Parathyroid adenoma (tissue), 2 donors: ENCODE measurements around the gene DPP4.

ENCODE experiments used
- H2AFZ ChIP-seq: fragments of 300-600 bp; sonication (generic); one replicate; pipeline ENCODE4 v1.7.0; 2017; ENCODE audit warnings: antibody characterized with exemption, mild to moderate bottlenecking
- H3K27ac ChIP-seq: fragments of 300-600 bp; sonication (generic); one replicate; pipeline ENCODE4 v1.7.0; 2017
- H3K27me3 ChIP-seq: fragments of 300-600 bp; sonication (generic); one replicate; pipeline ENCODE4 v1.7.0; 2017; ENCODE audit warnings: low read length; ENCODE audit not compliant: control insufficient read depth, insufficient read depth
- H3K36me3 ChIP-seq: fragments of 300-600 bp; sonication (generic); one replicate; pipeline ENCODE4 v1.7.0; 2017; ENCODE audit warnings: low read length; ENCODE audit not compliant: control insufficient read depth, insufficient read depth
- H3K4me1 ChIP-seq: fragments of 300-600 bp; sonication (generic); one replicate; pipeline ENCODE4 v1.7.0; 2017; ENCODE audit warnings: control low read depth
- H3K4me2 ChIP-seq: fragments of 300-600 bp; sonication (generic); one replicate; pipeline ENCODE4 v1.7.0; 2017; ENCODE audit warnings: low read length
- H3K4me3 ChIP-seq: fragments of 300-600 bp; sonication (generic); one replicate; pipeline ENCODE4 v1.7.0; 2017; ENCODE audit warnings: low read depth, low read length
- H3K79me2 ChIP-seq: fragments of 300-600 bp; sonication (generic); one replicate; pipeline ENCODE4 v1.7.0; 2017; ENCODE audit warnings: control low read depth
- H3K9ac ChIP-seq: fragments of 300-600 bp; sonication (generic); one replicate; pipeline ENCODE4 v1.7.0; 2017; ENCODE audit warnings: mild to moderate bottlenecking
- H3K9me3 ChIP-seq: fragments of 300-600 bp; sonication (generic); one replicate; pipeline ENCODE4 v1.7.0; 2017; ENCODE audit warnings: low read length; ENCODE audit not compliant: control insufficient read depth
- TF ChIP-seq, protein P1 (sequence below): fragments of 300-600 bp; sonication (generic); IDR thresholded peaks from one replicate; pipeline ENCODE4 v1.7.0; 2017; ENCODE audit warnings: antibody characterized with exemption, mild to moderate bottlenecking
- donor health status: primary hyperparathyroidism.

The DPP4 gene

GRCh38 chr2:161983866-161984265, 90.1 kb downstream of the DPP4 start:
- TF ChIP-seq, protein P1, sequence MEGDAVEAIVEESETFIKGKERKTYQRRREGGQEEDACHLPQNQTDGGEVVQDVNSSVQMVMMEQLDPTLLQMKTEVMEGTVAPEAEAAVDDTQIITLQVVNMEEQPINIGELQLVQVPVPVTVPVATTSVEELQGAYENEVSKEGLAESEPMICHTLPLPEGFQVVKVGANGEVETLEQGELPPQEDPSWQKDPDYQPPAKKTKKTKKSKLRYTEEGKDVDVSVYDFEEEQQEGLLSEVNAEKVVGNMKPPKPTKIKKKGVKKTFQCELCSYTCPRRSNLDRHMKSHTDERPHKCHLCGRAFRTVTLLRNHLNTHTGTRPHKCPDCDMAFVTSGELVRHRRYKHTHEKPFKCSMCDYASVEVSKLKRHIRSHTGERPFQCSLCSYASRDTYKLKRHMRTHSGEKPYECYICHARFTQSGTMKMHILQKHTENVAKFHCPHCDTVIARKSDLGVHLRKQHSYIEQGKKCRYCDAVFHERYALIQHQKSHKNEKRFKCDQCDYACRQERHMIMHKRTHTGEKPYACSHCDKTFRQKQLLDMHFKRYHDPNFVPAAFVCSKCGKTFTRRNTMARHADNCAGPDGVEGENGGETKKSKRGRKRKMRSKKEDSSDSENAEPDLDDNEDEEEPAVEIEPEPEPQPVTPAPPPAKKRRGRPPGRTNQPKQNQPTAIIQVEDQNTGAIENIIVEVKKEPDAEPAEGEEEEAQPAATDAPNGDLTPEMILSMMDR, result no peak
- H2AFZ ChIP-seq, result no peak overlapping the region
- H3K36me3 ChIP-seq, result no peaks in the 10 kb centered on the region
- H3K4me2 ChIP-seq, result no peak overlapping the region
- H3K9ac ChIP-seq, result no peak overlapping the region
- H3K27me3 ChIP-seq, result no peaks in the 10 kb centered on the region
- no peaks in the 10 kb centered on the region for H3K4me1 ChIP-seq
- H3K9me3 ChIP-seq, result no peaks in the 10 kb centered on the region
- H3K79me2 ChIP-seq, result no peaks in the 10 kb centered on the region
- H3K4me3 ChIP-seq, result no peak overlapping the region
- no peak overlapping the region for H3K27ac ChIP-seq

DNA sequence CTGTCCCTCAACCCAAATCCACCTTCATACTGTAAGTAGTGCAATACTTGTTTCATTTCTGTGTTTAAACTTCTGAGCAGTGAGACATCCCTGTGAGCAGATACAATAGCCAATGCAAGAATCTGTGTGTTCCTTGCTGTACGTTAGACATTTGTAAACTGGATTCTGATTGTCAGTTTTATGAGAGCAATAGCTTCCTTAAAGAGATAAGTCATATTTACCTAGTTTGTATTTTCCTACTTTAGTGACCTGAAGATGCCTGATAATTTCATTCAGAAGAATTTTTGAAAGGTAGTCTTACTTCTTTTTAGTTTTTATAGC, 90.7 kb downstream of the DPP4 start:
- no peak overlapping the region for H3K4me3 ChIP-seq

DNA sequence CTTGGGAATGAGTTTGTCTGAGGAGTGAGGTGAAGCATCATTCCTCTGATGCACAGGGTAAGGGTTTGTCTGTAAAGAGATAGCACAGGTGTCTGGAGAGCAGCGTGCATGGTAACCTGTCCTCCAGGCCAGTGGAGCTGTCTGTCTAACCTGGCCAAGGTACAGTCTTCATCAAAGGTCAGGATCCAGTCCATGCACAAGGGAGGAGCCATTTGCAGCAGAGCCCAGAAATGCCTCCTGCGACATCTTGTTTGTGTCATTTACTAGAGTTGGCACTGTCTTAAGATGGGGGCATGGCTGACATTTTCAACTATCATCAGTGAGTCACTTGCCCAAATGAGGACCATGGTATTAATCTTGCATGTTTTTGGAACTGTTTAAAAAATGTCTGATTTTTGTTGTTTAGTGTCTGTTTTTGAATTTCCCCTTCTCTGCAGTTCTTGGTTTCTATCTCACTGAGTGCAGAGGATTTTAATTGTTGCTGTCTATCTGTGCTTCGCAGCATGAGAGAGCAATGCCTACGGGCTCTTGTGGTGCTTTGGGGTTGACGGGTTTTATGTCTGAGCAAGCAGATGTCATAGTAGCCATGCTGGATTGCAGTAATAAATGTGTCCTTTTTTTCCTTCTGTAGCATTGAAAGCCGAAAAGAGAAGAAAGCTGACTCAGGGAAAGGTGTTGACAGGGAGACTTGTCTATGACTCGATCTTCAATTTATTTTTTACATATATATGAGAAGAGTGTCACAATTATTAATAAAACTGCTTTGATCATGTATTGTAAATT, 91.3 kb downstream of the DPP4 start:
- Histone ChIP-seq H3K4me3 (no peak overlapping the region), H3K27ac (no peak overlapping the region), H3K36me3 (no peaks in the 10 kb centered on the region), H3K4me1 (no peaks in the 10 kb centered on the region), H3K79me2 (no peaks in the 10 kb centered on the region), H3K27me3 (no peaks in the 10 kb centered on the region), H2AFZ (no peak overlapping the region), H3K9ac (no peak overlapping the region), H3K4me2 (no peak overlapping the region), H3K9me3 (no peaks in the 10 kb centered on the region)
- TF ChIP-seq, protein P1, result no peak

More for the DNA sequence above, 90.7 kb downstream of the DPP4 start:
- Histone ChIP-seq H3K4me2 (no peak overlapping the region), H3K4me1 (no peaks in the 10 kb centered on the region), H3K9ac (no peak overlapping the region), H3K27ac (no peak overlapping the region), H3K36me3 (no peaks in the 10 kb centered on the region), H2AFZ (no peak overlapping the region), H3K9me3 (no peaks in the 10 kb centered on the region), H3K79me2 (no peaks in the 10 kb centered on the region), H3K27me3 (no peaks in the 10 kb centered on the region)
- TF ChIP-seq, protein P1, result no peak

- Histone ChIP-seq H2AFZ (no peak overlapping the region), H3K79me2 (no peaks in the 10 kb centered on the region), H3K4me1 (no peaks in the 10 kb centered on the region), H3K9me3 (no peaks in the 10 kb centered on the region), H3K9ac (no peak overlapping the region), H3K27me3 (no peaks in the 10 kb centered on the region), H3K4me2 (no peak overlapping the region), H3K27ac (no peak overlapping the region), H3K4me3 (no peak overlapping the region), H3K36me3 (no peaks in the 10 kb centered on the region)
- TF ChIP-seq, protein P1, result no peak
Observed at GRCh38 chr2:161981679-161982250, 92.2 kb downstream of the DPP4 start.

GRCh38 chr2:161980976-161981375, 93.0 kb downstream of the DPP4 start:
- Histone ChIP-seq H3K9ac (no peak overlapping the region), H3K36me3 (no peaks in the 10 kb centered on the region), H3K4me3 (no peak overlapping the region), H3K4me2 (no peak overlapping the region), H2AFZ (no peak overlapping the region), H3K27me3 (no peaks in the 10 kb centered on the region), H3K4me1 (no peaks in the 10 kb centered on the region), H3K27ac (no peak overlapping the region), H3K79me2 (no peaks in the 10 kb centered on the region), H3K9me3 (no peaks in the 10 kb centered on the region)
- TF ChIP-seq, protein P1, result no peak
